ENCODE results near the gene LRRC73.
A peak's percentile ranks its signal among the peaks of the same experiment; 100 is the strongest.

LRRC73 gene

GRCh38 chr6:43509142-43509983, 783 bp downstream of the LRRC73 start:
- no peak for TF ChIP-seq CTCF (IDR thresholded peaks at IDR 0.05; ENCODE audit: low read depth, low read length, missing control alignments)
- peak overlapping the region; percentile 45 for H3K4me3 ChIP-seq (replicated peaks; ENCODE audit: low read depth, low read length)
- no peak for DNase-seq (ENCODE audit: extremely low read depth, low read depth)

GRCh38 chr6:43508481-43509141, 1.5 kb downstream of the LRRC73 start:
- H3K4me3 ChIP-seq (replicated peaks; ENCODE audit: low read depth, low read length) = no peak overlapping the region
- no peak for DNase-seq (ENCODE audit: extremely low read depth, low read depth)
- TF ChIP-seq CTCF (IDR thresholded peaks at IDR 0.05; ENCODE audit: low read depth, low read length, missing control alignments) = no peak

GRCh38 chr6:43506667-43507471, 3.3 kb downstream of the LRRC73 start:
- TF ChIP-seq CTCF (IDR thresholded peaks at IDR 0.05; ENCODE audit: low read depth, low read length, missing control alignments) = peak; percentile 97
- peak; percentile 75 for DNase-seq (ENCODE audit: extremely low read depth, low read depth)
- H3K4me3 ChIP-seq (replicated peaks; ENCODE audit: low read depth, low read length) = no peak overlapping the region

- no peak for DNase-seq (ENCODE audit: extremely low read depth, low read depth)
- no peak overlapping the region for H3K4me3 ChIP-seq (replicated peaks; ENCODE audit: low read depth, low read length)
- TF ChIP-seq CTCF (IDR thresholded peaks at IDR 0.05; ENCODE audit: low read depth, low read length, missing control alignments) = no peak
Measured at GRCh38 chr6:43506171-43506570, 4.0 kb downstream of the LRRC73 start.

GRCh38 chr6:43505718-43506117, 4.4 kb downstream of the LRRC73 start:
- no peak for DNase-seq (ENCODE audit: extremely low read depth, low read depth)
- no peak for TF ChIP-seq CTCF (IDR thresholded peaks at IDR 0.05; ENCODE audit: low read depth, low read length, missing control alignments)
- no peak overlapping the region for H3K4me3 ChIP-seq (replicated peaks; ENCODE audit: low read depth, low read length)

GRCh38 chr6:43504756-43505593, 5.2 kb downstream of the LRRC73 start:
- TF ChIP-seq CTCF (IDR thresholded peaks at IDR 0.05; ENCODE audit: low read depth, low read length, missing control alignments) = no peak
- H3K4me3 ChIP-seq (replicated peaks; ENCODE audit: low read depth, low read length) = no peak overlapping the region
- no peak for DNase-seq (ENCODE audit: extremely low read depth, low read depth)
